ENCODE data around the gene TANGO2.

Gene TANGO2

GRCh38 chr22:19982991-19983578, 37.8 kb upstream of the TANGO2 start:
- in situ Hi-C loops (cut with MboI; ENCODE audit: low sequenced_read_pairs), result no loop called here

- in situ Hi-C loops (cut with MboI; ENCODE audit: low sequenced_read_pairs), result no loop called here
Observed at GRCh38 chr22:19983741-19984140, 37.2 kb upstream of the TANGO2 start.

GRCh38 chr22:19984201-19984753, 36.6 kb upstream of the TANGO2 start:
- in situ Hi-C loops (cut with MboI; ENCODE audit: low sequenced_read_pairs), result no loop called here

- in situ Hi-C loops (cut with MboI; ENCODE audit: low sequenced_read_pairs), result no loop called here
Observed at GRCh38 chr22:19984851-19985811, 35.8 kb upstream of the TANGO2 start.

- in situ Hi-C loops (cut with MboI; ENCODE audit: low sequenced_read_pairs), result no loop called here
Observed at GRCh38 chr22:19986011-19986409, 34.9 kb upstream of the TANGO2 start.

GRCh38 chr22:19986410-19987341, 34.2 kb upstream of the TANGO2 start:
- in situ Hi-C loops (cut with MboI; ENCODE audit: low sequenced_read_pairs), result no loop called here

GRCh38 chr22:19987394-19988306, 33.3 kb upstream of the TANGO2 start:
- in situ Hi-C loops (cut with MboI; ENCODE audit: low sequenced_read_pairs), result no loop called here

- in situ Hi-C loops (cut with MboI; ENCODE audit: low sequenced_read_pairs), result no loop called here
Observed at GRCh38 chr22:19988331-19988808, 32.5 kb upstream of the TANGO2 start.

- in situ Hi-C loops (cut with MboI; ENCODE audit: low sequenced_read_pairs), result no loop called here
Observed at GRCh38 chr22:19988965-19989724, 31.8 kb upstream of the TANGO2 start.

GRCh38 chr22:19989725-19990067, 31.2 kb upstream of the TANGO2 start:
- in situ Hi-C loops (cut with MboI; ENCODE audit: low sequenced_read_pairs), result no loop called here

- in situ Hi-C loops (cut with MboI; ENCODE audit: low sequenced_read_pairs), result no loop called here
Observed at GRCh38 chr22:19990188-19990587, 30.7 kb upstream of the TANGO2 start.

- in situ Hi-C loops (cut with MboI; ENCODE audit: low sequenced_read_pairs), result no loop called here
Observed at GRCh38 chr22:19990609-19991394, 30.1 kb upstream of the TANGO2 start.

- in situ Hi-C loops (cut with MboI; ENCODE audit: low sequenced_read_pairs), result no loop called here
Observed at GRCh38 chr22:19991395-19991644, 29.6 kb upstream of the TANGO2 start.

GRCh38 chr22:19991645-19992451, 29.1 kb upstream of the TANGO2 start:
- in situ Hi-C loops (cut with MboI; ENCODE audit: low sequenced_read_pairs), result no loop called here

- in situ Hi-C loops (cut with MboI; ENCODE audit: low sequenced_read_pairs), result no loop called here
Observed at GRCh38 chr22:19992481-19992911, 28.4 kb upstream of the TANGO2 start.

GRCh38 chr22:19992921-19993355, 28.0 kb upstream of the TANGO2 start:
- in situ Hi-C loops (cut with MboI; ENCODE audit: low sequenced_read_pairs), result no loop called here

GRCh38 chr22:19993926-19994325, 27.0 kb upstream of the TANGO2 start:
- in situ Hi-C loops (cut with MboI; ENCODE audit: low sequenced_read_pairs), result no loop called here
